HG03060 (cell line): Measurements from ENCODE around the gene TP63.

ENCODE experiments used
- ATAC-seq: cut with Tn5 transposase; IDR thresholded peaks from one replicate; pipeline ENCODE4 v1.9.1; 2021; ENCODE audit warnings: low read depth, moderate number of reproducible peaks; ENCODE audit not compliant: unreplicated experiment

TP63 gene

DNA sequence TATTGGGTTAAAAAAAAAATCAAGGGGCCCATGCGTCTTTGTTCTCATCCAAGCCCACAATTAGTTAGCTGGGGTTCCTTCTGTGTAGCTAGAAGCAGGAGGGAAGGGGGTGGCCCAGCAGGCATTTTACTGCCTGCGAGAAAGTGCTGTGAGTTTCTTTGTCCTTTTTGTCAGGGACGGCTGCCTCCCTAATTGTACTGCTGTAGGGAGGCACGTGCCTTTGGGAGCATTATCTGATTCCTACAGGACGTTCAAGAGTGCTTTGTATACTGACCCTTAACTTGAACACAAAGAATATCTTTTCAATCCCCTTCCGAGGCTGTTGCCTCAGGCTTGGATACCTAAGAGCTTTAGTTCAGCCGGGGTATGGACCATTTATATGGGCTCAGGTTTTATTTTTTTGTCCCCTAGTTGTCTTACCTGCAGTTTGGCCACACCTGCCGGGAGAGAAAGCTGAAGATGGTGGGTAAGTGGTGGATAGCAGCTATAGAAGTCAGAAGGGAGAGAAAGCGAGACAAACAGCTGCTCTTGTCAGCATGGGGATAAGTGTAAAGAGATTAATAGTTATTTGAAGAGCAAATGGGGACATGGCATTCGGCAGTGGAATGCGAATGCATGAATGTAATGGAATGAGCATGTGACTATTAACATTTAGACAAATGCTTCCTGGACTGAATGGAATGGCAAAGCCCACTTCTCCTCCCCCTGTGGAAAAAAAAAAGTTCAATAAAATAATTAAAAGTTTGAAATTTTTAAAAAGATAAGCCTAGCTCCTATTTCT is 175.2 kb downstream of the TP63 start:
- no peak for ATAC-seq

- no peak for ATAC-seq
These were observed 177.2 kb downstream of the TP63 start for GRCh38 chr3:189808246-189809007.

- ATAC-seq: no peak
These were observed 178.4 kb downstream of the TP63 start for GRCh38 chr3:189809583-189809982.

- no peak for ATAC-seq
These were observed 181.7 kb downstream of the TP63 start for GRCh38 chr3:189812806-189813465.

- no peak for ATAC-seq
These were observed 182.6 kb downstream of the TP63 start for GRCh38 chr3:189813647-189814240.

- peak; percentile 66 for ATAC-seq
These were observed 189.2 kb downstream of the TP63 start for GRCh38 chr3:189820365-189820720.

- ATAC-seq: no peak
These were observed 190.1 kb downstream of the TP63 start for GRCh38 chr3:189821262-189821661.

- ATAC-seq: no peak
These were observed 191.5 kb downstream of the TP63 start for GRCh38 chr3:189822726-189823125.

DNA sequence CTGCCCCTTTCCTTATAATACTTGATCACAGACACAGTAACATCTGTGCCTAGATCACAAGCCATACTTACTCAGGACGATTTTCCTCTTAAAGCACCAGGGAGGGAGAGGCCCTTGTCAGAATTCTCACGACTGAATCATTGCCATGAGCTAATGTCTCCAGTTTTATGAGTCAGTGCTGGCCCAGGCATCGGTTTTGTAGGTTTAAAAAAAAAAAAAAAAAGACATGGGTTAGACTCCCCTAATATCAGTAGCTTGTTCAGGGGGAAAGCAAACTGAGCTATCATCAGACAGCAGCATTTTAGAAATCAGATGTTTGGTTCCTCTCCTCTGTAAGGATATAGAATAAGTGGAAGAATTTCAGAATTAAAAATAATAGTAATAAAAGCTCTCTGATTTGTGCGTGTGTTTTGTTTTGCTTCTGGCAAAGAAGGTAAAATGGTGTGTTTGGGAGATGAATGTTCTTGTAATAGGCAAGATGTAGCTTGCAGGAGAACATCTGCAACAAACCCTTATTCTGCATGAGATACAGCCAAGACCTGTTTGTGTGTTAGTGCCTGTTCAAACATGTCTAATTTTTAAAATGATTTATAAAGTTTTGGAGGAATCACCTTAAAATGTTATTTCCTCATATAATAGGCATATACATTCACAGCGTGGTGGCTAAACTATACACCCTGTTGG is 193.6 kb downstream of the TP63 start:
- no peak for ATAC-seq

DNA sequence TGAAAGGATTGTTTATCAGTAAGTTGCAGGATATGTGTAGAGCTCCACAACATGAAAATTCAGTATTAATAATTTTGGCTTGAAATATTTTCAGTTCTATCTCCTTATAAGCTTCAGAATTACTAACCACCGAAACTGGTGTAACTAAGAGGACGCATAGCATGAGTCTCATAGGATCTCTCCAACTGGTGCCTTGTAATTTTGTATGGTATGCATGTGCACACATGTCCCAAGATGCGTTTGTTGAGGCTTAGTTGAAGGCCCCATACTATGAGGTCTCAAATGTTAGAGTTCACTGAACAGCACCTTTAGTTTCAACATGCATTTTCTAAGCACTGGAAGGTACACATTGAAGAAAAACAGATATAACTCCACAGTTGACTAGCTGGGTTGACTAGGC is 195.4 kb downstream of the TP63 start:
- ATAC-seq: no peak

- ATAC-seq: no peak
These were observed 195.9 kb downstream of the TP63 start for GRCh38 chr3:189827108-189827507.

DNA sequence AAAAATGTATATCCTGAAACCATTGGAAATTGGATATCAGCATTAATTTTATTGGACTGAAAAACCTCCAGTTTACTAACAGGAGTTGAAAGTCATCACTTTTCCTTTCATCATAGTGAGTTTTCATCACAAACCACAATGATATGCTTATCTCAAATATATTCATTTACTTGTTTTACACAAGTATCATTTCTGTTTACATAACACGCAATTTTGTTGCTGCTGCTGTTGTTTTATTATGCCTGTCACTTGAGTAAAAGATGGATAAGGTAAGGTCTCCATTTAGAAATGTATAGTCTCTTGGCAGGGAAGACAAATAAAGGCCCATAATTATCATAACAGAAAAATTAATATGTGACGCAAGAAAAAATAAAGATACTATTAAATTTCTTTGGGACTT is 199.2 kb downstream of the TP63 start:
- no peak for ATAC-seq

GRCh38 chr3:189833266-189833665 is 202.1 kb downstream of the TP63 start:
- no peak for ATAC-seq

DNA sequence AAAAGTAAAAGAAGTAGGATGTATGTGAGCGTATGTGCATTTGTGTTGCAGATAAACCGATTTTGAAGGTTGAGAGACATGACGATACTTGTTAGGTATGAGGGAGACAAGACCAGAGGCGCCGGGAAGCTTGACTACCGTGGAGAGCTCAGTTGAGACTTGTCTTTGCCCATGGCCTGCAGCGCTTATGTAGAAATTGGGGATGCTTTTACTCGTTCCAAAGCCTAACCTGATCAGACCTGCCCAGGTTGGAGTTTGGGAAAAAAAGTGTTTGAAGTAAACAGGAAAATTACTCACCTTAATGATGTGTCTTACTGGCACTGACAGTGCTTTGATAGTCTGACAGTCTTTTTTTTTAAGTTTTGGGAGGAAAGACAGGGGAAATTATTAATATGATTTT is 202.8 kb downstream of the TP63 start:
- no peak for ATAC-seq

- no peak for ATAC-seq
These were observed 203.3 kb downstream of the TP63 start for GRCh38 chr3:189834462-189834861.

GRCh38 chr3:189836795-189837194 is 205.6 kb downstream of the TP63 start:
- no peak for ATAC-seq

DNA sequence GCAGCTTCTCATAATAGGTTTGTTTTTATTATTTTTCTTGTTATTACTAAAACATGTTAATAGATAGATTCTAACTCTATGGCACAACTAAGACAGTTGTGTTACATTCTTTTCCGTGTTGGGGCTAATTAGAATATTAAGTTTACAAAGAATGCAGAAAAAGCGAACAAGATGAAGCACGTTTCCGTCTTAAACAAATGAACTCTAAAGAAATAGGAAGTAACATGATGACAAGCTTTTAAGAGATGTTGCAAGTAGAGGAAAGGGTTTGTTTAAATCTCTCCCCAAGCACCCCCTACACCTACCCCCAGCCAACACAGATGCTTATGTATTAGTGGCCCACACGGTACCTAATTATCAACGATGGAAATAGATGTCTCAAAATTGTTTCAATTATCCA is 207.1 kb downstream of the TP63 start:
- ATAC-seq: no peak

DNA sequence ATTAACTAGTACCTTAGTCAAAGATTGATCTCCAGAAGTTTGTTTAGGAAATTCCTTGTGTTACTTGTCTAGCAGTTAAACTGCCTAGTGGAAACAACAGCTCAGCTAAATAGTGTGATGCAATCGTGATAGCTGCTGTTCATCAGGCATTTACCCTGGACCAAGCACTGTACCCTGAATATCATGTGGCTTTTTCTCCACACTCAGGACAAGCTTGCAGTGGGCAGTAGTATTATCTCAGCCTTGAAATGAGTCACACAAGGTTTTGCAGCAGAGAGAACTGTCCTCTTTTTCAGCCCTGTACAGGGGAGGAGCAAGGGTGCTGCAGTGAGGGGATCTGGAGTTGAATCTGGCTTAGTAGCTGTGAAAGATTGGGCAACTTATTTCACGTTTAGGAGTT is 208.4 kb downstream of the TP63 start:
- ATAC-seq: no peak

GRCh38 chr3:189841473-189842205 is 210.4 kb downstream of the TP63 start:
- ATAC-seq: no peak
